ENCODE results near the gene PTPRT. TPM values are rescaled to one million over a fixed set of nuclear protein-coding genes. Genes with fewer than 3 reads are reported as not detected.

Gene PTPRT
- total RNA-seq, 1 donor from 2014 or later, result not detected

DNA sequence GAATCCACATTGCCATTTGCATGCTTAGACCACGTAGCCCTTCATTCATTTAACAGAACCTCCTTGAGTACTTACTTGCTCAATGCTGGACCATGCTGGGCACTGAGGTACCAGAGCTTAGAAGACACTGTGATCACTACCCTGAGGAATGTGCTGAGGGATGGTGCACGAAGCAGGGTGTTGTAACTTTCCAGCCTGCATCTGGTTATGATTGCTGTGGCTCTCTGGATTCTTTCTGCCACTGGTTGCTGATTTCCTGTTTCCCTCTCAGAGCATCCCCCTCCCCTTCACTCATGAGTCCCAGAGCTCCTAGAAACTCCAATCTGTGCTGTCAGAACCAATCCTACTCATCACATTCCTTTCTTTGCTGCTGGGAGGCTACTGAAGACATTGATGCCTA is 537.4 kb downstream of the PTPRT start:
- Mint-ChIP-seq H3K27me3 (ENCODE audit: low read depth) (no peaks in the 10 kb centered on the region), H3K36me3 (ENCODE audit: low read depth) (no peaks in the 10 kb centered on the region), H3K4me1 (ENCODE audit: low read depth) (no peaks in the 10 kb centered on the region), H3K27ac (ENCODE audit: unreplicated experiment) (no peak overlapping the region), H3K9me3 (ENCODE audit: low read depth) (peaks cover 27% of the 10 kb centered on the region), H3K4me3 (ENCODE audit: unreplicated experiment) (no peak overlapping the region)
- DNase-seq (ENCODE audit: low spot score), result no peak
- TF ChIP-seq, protein P1, sequence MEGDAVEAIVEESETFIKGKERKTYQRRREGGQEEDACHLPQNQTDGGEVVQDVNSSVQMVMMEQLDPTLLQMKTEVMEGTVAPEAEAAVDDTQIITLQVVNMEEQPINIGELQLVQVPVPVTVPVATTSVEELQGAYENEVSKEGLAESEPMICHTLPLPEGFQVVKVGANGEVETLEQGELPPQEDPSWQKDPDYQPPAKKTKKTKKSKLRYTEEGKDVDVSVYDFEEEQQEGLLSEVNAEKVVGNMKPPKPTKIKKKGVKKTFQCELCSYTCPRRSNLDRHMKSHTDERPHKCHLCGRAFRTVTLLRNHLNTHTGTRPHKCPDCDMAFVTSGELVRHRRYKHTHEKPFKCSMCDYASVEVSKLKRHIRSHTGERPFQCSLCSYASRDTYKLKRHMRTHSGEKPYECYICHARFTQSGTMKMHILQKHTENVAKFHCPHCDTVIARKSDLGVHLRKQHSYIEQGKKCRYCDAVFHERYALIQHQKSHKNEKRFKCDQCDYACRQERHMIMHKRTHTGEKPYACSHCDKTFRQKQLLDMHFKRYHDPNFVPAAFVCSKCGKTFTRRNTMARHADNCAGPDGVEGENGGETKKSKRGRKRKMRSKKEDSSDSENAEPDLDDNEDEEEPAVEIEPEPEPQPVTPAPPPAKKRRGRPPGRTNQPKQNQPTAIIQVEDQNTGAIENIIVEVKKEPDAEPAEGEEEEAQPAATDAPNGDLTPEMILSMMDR (IDR thresholded peaks at IDR 0.05), result no peak

DNA sequence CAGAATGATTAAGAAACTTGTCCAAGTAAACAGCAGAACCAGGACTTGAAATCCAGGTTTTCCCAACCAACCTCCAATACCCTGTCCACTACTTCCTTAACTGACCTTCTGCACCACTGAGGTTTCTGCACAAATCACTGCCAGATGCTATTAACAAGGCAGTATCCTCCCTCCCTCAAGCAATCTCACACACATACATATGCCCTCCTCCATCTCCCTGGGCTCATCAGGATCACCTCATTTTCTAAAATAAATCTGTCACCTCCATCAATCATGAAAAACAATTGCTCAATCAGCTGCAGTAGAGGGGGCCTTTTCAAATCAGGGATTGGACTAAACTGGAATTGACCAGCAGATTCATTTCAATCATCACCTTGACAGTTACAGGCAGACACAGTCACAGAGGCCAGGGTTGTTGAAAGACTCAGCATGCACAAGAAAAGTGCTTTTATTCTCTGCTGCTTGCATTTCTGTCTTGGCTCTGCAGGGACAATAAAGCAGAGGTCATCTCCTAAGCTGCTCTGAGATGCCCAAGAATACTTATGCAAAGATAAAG is 539.4 kb downstream of the PTPRT start:
- Mint-ChIP-seq H3K36me3 (ENCODE audit: low read depth) (no peaks in the 10 kb centered on the region), H3K27ac (ENCODE audit: unreplicated experiment) (no peak overlapping the region), H3K27me3 (ENCODE audit: low read depth) (no peaks in the 10 kb centered on the region), H3K4me1 (ENCODE audit: low read depth) (no peaks in the 10 kb centered on the region), H3K9me3 (ENCODE audit: low read depth) (peaks cover 34% of the 10 kb centered on the region), H3K4me3 (ENCODE audit: unreplicated experiment) (no peak overlapping the region)
- TF ChIP-seq, protein P1 (IDR thresholded peaks at IDR 0.05), result no peak
- no peak for DNase-seq (ENCODE audit: low spot score)

DNA sequence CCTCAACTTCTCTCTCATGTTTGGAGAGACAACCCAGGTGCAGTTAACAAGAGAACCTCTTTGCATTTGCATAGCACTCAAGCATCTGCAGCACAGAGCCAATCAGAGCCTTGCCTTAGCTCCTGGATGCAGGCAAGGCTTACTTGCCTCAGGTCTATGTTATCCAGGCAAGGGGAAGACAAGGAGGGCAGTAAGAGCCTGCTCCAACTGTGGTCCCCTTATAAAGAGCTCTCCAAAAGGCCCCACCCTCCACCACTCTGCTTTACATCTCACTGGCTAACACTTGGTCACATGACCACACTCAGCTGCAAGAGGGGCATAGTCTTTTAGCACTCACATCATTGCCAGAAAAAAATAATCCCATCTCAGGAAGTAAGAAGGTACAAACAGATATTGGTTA is 540.0 kb downstream of the PTPRT start:
- H3K4me3 Mint-ChIP-seq (ENCODE audit: unreplicated experiment), result no peak overlapping the region
- DNase-seq (ENCODE audit: low spot score), result no peak
- TF ChIP-seq, protein P1 (IDR thresholded peaks at IDR 0.05), result no peak

DNA sequence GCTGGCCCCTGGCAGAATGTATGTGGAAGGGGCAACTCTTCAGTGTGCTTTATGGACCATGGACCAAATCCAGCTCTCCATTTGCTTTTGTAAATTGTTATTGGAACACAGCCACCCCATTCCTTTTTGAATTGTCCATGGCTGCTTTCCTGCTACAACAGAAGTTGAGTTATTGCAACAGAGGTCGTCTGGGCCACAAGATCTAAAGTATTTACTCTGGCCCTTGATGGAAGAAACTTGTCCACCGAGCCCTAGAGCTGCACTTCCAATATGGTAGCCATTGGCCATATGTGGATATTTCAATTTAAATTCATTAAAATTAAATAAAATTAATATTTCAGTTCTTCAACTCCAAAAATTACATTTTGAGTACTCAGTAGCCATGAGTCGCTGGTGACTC is 543.5 kb downstream of the PTPRT start:
- no peak for DNase-seq (ENCODE audit: low spot score)
- H3K4me1 Mint-ChIP-seq (ENCODE audit: low read depth), result no peaks in the 10 kb centered on the region
- H3K27me3 Mint-ChIP-seq (ENCODE audit: low read depth), result no peaks in the 10 kb centered on the region
- no peaks in the 10 kb centered on the region for H3K36me3 Mint-ChIP-seq (ENCODE audit: low read depth)
- H3K27ac Mint-ChIP-seq (ENCODE audit: unreplicated experiment), result no peak overlapping the region
- H3K4me3 Mint-ChIP-seq (ENCODE audit: unreplicated experiment), result no peak overlapping the region
- TF ChIP-seq, protein P1 (IDR thresholded peaks at IDR 0.05), result no peak
- H3K9me3 Mint-ChIP-seq (ENCODE audit: low read depth), result peaks cover 44% of the 10 kb centered on the region

More for the DNA sequence above, 540.0 kb downstream of the PTPRT start:
- peaks cover 38% of the 10 kb centered on the region for H3K9me3 Mint-ChIP-seq (ENCODE audit: low read depth)
- no peaks in the 10 kb centered on the region for H3K4me1 Mint-ChIP-seq (ENCODE audit: low read depth)
- no peak overlapping the region for H3K27ac Mint-ChIP-seq (ENCODE audit: unreplicated experiment)
- H3K27me3 Mint-ChIP-seq (ENCODE audit: low read depth), result no peaks in the 10 kb centered on the region
- no peaks in the 10 kb centered on the region for H3K36me3 Mint-ChIP-seq (ENCODE audit: low read depth)

DNA sequence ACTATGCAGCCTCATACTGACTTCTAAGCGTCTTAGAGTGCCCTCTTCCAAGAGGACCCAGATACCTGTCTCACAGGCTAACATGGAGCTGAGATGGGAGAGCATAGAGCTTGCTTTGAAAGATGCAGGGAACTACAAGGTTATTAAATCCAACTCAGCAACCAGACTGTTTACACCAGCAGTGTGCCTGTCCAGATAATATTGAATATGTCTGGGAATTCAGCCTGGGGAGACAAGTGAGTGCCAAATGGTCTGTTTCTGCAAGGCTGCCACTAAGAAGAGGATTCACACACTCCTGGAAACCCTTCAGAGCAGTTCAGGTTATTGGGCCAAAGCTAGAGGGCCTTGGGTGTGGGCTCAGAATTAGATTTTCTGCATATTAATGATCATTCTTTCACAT is 547.8 kb downstream of the PTPRT start:
- TF ChIP-seq, protein P1 (IDR thresholded peaks at IDR 0.05), result no peak
- peaks cover 29% of the 10 kb centered on the region for H3K9me3 Mint-ChIP-seq (ENCODE audit: low read depth)
- no peaks in the 10 kb centered on the region for H3K27me3 Mint-ChIP-seq (ENCODE audit: low read depth)
- H3K36me3 Mint-ChIP-seq (ENCODE audit: low read depth), result no peaks in the 10 kb centered on the region
- H3K27ac Mint-ChIP-seq (ENCODE audit: unreplicated experiment), result no peak overlapping the region
- no peak overlapping the region for H3K4me3 Mint-ChIP-seq (ENCODE audit: unreplicated experiment)
- no peak for DNase-seq (ENCODE audit: low spot score)
- no peaks in the 10 kb centered on the region for H3K4me1 Mint-ChIP-seq (ENCODE audit: low read depth)

All from chondrocyte (in vitro differentiated cells).